Brain microvascular endothelial cell (primary cell): Measurements from ENCODE around the gene FGF21.
"Not testable (repeated sequence)": the region's sequence is repeated elsewhere in the genome, so short reads cannot be mapped to it uniquely, and the experiment has no call there.

Experiments
- DNase-seq: peaks from one replicate; pipeline ENCODE4 v3.0.0-alpha.2; 2020
- H3K27ac ChIP-seq: fragments of 250-450 bp; sonication (Bioruptor Pico); 2 replicates; pipeline ENCODE4 v1.5.1; 2020; ENCODE audit warnings: mild to moderate bottlenecking, moderate library complexity
- H3K27me3 ChIP-seq: fragments of 250-450 bp; sonication (Bioruptor Pico); replicated peaks from 2 replicates; pipeline ENCODE4 v1.5.1; 2020; ENCODE audit warnings: mild to moderate bottlenecking
- H3K36me3 ChIP-seq: fragments of 250-450 bp; sonication (Bioruptor Pico); replicated peaks from 2 replicates; pipeline ENCODE4 v1.5.1; 2020; ENCODE audit warnings: mild to moderate bottlenecking
- H3K4me3 ChIP-seq: 2 replicates; pipeline ENCODE4 v1.5.1; 2011; ENCODE audit warnings: low read depth, mild to moderate bottlenecking, control low read depth, low read length, moderate library complexity
- in situ Hi-C: cut with HindIII; loops from 2 replicates; pipeline ENCODE4 v1.10.0; 2017; ENCODE audit warnings: low sequenced_read_pairs, low pct_ligation_motif_present
- TF ChIP-seq, protein P1 (sequence below): IDR thresholded peaks from 2 replicates; pipeline ENCODE4 v1.5.1; 2011; ENCODE audit warnings: low read depth, mild to moderate bottlenecking, moderate library complexity, low read length, control low read depth, inconsistent platforms; ENCODE audit errors: missing control alignments

FGF21 gene

DNA sequence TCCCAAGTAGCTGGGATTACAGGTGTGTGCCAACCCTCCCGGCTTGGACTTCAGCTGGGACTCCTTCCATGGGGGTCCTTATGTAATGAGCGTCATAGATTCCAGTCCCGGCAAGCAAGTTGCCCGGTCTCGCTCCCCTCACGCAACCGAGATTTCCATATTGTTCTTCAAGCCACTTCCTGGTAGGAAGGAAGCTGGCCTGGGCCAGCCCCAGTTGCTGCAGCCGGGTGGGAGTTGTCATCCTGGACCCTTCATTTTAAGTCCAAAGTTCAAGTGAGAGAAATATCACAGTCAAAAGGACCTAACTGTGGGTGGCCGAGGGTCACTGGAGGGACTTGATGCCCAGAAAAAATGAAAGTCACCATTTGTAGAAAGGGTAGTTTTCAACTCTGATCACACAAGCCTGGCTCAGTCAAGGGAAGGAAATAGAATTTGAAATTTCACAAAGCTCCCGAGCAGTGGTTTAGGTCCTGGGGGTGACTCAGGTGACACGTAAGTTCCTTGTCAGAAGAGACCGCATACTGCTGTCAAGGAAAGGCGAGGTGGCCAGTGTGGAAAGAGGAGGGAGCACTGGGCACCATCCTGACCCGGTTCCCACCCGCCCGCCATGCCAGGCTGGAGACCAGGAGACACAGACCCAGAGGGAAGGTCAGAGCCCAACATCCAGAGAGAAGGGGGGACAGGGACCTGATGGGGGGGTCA, 5.3 kb downstream of the FGF21 start:
- TF ChIP-seq, protein P1, sequence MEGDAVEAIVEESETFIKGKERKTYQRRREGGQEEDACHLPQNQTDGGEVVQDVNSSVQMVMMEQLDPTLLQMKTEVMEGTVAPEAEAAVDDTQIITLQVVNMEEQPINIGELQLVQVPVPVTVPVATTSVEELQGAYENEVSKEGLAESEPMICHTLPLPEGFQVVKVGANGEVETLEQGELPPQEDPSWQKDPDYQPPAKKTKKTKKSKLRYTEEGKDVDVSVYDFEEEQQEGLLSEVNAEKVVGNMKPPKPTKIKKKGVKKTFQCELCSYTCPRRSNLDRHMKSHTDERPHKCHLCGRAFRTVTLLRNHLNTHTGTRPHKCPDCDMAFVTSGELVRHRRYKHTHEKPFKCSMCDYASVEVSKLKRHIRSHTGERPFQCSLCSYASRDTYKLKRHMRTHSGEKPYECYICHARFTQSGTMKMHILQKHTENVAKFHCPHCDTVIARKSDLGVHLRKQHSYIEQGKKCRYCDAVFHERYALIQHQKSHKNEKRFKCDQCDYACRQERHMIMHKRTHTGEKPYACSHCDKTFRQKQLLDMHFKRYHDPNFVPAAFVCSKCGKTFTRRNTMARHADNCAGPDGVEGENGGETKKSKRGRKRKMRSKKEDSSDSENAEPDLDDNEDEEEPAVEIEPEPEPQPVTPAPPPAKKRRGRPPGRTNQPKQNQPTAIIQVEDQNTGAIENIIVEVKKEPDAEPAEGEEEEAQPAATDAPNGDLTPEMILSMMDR: no peak
- peaks cover 4% of the 10 kb centered on the region for H3K27me3 ChIP-seq
- H3K36me3 ChIP-seq: no peaks in the 10 kb centered on the region
- no peak overlapping the region for H3K27ac ChIP-seq
- no peak overlapping the region for H3K4me3 ChIP-seq
- DNase-seq: no peak
- in situ Hi-C loops: no loop called here

DNA sequence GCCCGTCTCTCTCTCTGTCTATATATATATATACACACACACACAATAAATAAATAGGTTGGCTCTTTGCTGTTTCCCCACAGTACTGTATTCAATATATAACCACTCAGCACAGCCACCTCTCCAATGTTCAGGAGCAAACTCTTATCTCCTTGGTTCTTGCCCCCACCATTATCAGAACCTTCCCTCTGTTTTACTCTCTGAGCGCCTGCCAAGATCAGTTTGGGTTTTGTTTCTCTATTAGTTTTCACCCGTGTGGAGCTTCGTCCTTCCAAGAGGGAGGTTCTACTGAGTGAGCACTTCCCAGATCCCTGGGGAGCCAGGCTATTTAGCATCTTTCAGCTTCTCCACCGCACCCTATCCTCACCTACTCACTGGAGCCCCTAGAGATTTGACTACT, 10.5 kb downstream of the FGF21 start:
- H3K27me3 ChIP-seq, in situ Hi-C loops, DNase-seq, H3K27ac ChIP-seq, H3K36me3 ChIP-seq, H3K4me3 ChIP-seq: not testable (repeated sequence)

DNA sequence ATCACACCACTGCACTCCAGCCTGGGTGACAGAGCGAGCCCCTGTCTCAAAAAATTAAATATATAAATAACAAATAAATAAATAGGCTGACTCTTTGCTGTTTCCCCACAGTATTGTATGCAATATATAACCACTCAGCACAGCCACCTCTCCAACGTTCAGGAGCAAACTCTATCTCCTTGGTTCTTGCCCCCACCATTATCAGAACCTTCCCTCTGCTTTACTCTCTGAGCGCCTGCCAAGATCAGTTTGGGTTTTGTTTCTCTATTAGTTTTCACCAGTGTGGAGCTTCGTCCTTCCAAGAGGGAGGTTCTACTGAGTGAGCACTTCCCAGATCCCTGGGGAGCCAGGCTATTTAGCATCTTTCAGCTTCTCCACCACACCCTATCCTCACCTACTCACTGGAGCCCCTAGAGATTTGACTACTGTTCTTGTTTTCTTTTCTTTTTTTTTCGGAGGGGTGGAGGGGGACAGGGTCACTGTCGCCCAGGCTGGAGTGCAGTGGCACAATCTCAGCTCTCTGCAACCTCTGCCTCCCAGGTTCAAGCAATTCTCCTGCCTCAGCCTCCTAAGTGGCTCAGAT, 12.9 kb downstream of the FGF21 start:
- H3K4me3 ChIP-seq, DNase-seq, H3K36me3 ChIP-seq, H3K27me3 ChIP-seq, H3K27ac ChIP-seq, in situ Hi-C loops: not testable (repeated sequence)

DNA sequence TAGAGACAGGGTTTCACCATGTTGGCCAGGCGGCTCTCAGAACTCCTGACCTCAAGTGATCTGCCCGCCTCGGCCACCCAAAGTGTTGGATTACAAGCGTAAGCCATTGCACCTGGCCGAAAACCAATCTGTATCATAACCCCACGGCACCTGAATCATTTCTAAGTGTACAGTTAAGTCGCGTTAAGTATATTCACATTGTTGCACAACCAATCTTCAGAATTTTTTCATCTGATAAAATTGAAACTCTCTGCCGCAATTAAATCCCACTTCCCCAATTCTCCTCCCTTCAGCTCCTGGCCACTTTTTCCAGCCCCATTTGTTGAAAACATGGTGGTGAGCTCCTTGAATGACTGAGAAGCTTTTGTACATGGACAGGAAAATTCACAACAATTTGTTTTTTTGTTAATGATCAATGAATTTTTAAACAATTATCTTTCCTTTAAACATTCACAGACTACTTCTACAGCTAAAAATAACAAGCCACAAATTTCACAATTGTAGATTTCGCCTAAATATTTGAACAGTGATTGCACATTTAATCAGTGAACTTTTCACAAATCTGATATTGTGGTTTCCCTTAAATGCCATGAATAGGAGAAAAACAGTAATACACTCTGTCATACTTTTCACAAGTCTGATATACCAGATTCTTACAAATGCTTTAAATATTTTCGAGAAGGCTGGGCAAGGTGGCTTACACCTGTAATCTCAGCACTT, 13.8 kb downstream of the FGF21 start:
- Histone ChIP-seq H3K27me3 (no peaks in the 10 kb centered on the region), H3K36me3 (no peaks in the 10 kb centered on the region), H3K27ac (no peak overlapping the region), H3K4me3 (no peak overlapping the region)
- in situ Hi-C loops: no loop called here
- DNase-seq: no peak
- TF ChIP-seq, protein P1: no peak

DNA sequence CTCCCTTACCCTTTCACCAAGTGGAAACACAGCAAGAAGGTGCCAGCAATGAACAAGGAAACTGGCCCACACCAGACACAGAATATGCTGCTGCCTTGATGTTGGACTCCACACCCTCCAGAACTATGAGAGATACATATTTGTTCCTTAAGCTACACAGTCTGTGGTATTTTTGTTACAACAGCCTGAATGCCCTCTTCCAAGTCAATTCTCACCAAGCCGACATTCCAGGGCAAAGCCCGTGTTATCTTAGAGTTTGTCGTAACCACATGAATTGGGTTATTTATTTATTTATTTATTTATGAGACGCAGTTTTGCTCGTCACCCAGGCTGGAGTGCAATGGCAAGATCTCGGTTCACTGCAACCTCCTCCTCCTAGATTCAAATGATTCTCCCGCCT, 14.9 kb downstream of the FGF21 start:
- in situ Hi-C loops: no loop called here
- Histone ChIP-seq H3K27ac (no peak overlapping the region), H3K4me3 (no peak overlapping the region), H3K36me3 (no peaks in the 10 kb centered on the region), H3K27me3 (no peaks in the 10 kb centered on the region)
- peak; percentile 42 for DNase-seq
- TF ChIP-seq, protein P1: no peak

DNA sequence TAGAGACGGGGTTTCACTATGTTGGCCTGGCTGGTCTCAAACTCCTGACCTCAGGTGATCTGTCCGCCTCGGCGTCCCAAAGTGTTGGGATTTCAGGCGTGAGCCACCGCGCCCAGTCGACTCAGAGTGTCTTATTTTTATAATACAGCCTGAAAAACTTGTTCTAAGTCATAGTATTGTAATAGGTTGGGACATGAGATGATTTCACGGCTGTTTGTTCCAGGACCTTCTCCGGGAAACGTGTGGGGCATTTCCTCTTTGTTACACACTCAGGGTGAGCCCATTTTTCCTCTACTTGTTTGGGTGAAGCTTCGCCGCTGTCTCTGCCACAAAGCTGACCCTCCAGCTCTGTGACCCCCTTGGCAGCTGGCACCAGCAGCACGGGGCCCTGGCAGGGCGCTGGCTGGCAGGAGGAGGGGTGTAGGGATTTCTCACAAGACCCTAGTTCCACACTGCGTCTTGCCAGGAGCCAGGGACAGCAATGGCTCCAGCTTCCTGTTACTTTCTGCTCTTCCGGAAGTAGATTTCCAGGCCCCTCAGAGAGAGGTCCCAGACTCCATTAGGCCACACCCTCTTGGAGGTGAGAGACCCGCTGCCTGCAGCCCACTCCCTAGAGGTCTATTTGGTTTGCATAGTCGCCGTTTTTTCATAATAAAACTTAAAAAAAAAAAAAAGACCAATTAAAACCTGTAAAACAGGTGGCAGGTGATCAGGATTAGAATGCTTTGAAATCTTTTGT, 15.6 kb downstream of the FGF21 start:
- no peak overlapping the region for H3K27ac ChIP-seq
- TF ChIP-seq, protein P1: no peak
- no peak overlapping the region for H3K4me3 ChIP-seq
- no peaks in the 10 kb centered on the region for H3K36me3 ChIP-seq
- no peaks in the 10 kb centered on the region for H3K27me3 ChIP-seq
- in situ Hi-C loops: no loop called here
- no peak for DNase-seq
